C4-2B (cell line): ENCODE measurements around the gene DEFB124.
"Not testable (repeated sequence)": the region's sequence is repeated elsewhere in the genome, so short reads cannot be mapped to it uniquely, and the experiment has no call there.

Source experiments
- H3K27ac ChIP-seq: fragments of 450-650 bp; 2 replicates; pipeline ENCODE4 v1.5.1; 2017
- ZFX ChIP-seq: fragments of 450-650 bp; IDR thresholded peaks from 2 replicates; pipeline ENCODE4 v1.6.1; 2017
- TF ChIP-seq, protein P1 (sequence below): fragments of 450-650 bp; conservative IDR thresholded peaks from 2 replicates; pipeline ENCODE4 v1.5.1; 2017; ENCODE audit warnings: mild to moderate bottlenecking

The DEFB124 gene, protein sequence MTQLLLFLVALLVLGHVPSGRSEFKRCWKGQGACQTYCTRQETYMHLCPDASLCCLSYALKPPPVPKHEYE

GRCh38 chr20:31474758-31475427, at the start of gene DEFB124, which contains the start of gene REM1:
TSS of gene DEFB124 (minus strand) at chr20:31475127. CDS start at chr20:31473013, 2,114 bp downstream.
TSS of gene REM1 (plus strand) at chr20:31475288. CDS start at chr20:31476446, 1,158 bp downstream.
- no peak within 1 kb of the TSS for H3K27ac ChIP-seq

GRCh38 chr20:31523361-31524283, 48.7 kb upstream of the DEFB124 start:
- no peak for TF ChIP-seq ZFX
- TF ChIP-seq, protein P1, sequence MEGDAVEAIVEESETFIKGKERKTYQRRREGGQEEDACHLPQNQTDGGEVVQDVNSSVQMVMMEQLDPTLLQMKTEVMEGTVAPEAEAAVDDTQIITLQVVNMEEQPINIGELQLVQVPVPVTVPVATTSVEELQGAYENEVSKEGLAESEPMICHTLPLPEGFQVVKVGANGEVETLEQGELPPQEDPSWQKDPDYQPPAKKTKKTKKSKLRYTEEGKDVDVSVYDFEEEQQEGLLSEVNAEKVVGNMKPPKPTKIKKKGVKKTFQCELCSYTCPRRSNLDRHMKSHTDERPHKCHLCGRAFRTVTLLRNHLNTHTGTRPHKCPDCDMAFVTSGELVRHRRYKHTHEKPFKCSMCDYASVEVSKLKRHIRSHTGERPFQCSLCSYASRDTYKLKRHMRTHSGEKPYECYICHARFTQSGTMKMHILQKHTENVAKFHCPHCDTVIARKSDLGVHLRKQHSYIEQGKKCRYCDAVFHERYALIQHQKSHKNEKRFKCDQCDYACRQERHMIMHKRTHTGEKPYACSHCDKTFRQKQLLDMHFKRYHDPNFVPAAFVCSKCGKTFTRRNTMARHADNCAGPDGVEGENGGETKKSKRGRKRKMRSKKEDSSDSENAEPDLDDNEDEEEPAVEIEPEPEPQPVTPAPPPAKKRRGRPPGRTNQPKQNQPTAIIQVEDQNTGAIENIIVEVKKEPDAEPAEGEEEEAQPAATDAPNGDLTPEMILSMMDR, result no peak
- no peak overlapping the region for H3K27ac ChIP-seq

More at GRCh38 chr20:31474758-31475427, at the start of gene DEFB124, which contains the start of gene REM1:
- TF ChIP-seq ZFX, result no peak
- TF ChIP-seq, protein P1, result no peak

DNA sequence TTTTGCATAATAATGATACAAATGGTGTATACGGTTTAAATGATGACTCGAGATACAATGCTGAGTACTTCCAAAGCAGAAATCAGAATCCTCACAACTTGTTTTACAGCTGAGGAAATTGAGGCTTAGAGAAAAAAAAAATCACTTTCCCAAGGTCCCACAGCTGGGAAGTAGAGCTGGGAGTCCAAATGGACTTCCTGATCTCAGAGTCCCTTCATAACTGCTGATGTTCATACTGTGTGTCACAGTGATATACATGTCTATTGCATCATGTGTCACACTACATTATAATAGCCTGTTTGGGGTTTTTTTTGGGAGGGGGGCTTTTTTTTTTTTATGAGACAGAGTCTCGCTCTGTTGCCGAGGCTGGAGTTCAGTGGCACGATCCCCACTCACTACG, 47.8 kb upstream of the DEFB124 start:
- H3K27ac ChIP-seq, result no peak overlapping the region
- TF ChIP-seq, protein P1, result no peak
- no peak for TF ChIP-seq ZFX

GRCh38 chr20:31521267-31521666, 46.3 kb upstream of the DEFB124 start:
- H3K27ac ChIP-seq, result not testable (repeated sequence)

DNA sequence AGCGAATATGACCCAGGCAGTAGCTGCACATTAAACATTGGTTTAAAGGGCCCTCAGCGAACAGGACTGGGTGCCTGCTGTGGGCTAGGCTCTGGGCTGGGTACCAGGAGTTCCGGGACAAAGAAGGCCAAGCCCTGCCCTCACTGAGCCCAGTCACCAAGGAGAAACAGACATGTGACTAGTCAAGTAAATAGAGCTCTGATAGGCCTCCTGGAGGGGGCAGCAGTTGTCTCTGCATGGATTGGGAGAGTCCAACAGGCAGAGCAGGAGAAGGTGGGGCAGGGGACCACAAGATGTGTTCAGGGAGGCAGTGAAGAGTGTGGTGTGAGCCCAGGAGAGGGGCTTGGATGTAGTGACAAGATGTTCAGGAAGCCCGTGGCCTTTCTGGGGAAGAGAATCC, 42.4 kb upstream of the DEFB124 start:
- TF ChIP-seq, protein P1, result no peak
- TF ChIP-seq ZFX, result no peak
- peak overlapping the region; percentile 94 for H3K27ac ChIP-seq

- peak overlapping the region; percentile 94 for H3K27ac ChIP-seq
- no peak for TF ChIP-seq ZFX
- TF ChIP-seq, protein P1, result no peak
These were observed 41.7 kb upstream of the DEFB124 start for GRCh38 chr20:31516651-31517050.

GRCh38 chr20:31516166-31516565, 41.2 kb upstream of the DEFB124 start:
- peak overlapping the region; percentile 94 for H3K27ac ChIP-seq

More at GRCh38 chr20:31516166-31516565, 41.2 kb upstream of the DEFB124 start:
- TF ChIP-seq ZFX, result no peak
- TF ChIP-seq, protein P1, result no peak
